Body of pancreas (tissue), 4 donors: ENCODE data around the gene RPL3. TPM values are rescaled to one million over a fixed set of nuclear protein-coding genes. Genes with fewer than 3 reads are reported as not detected.
"Not testable (repeated sequence)": the region's sequence is repeated elsewhere in the genome, so short reads cannot be mapped to it uniquely, and the experiment has no call there.

Experiments used
- ATAC-seq: fragments of 150-250 bp; one replicate; pipeline ENCODE4 v1.9.1; 2016
- DNase-seq, 4 donors: peaks; one replicate each; pipeline ENCODE4 v3.0.0-alpha.2; 2019
- H3K27ac ChIP-seq, 4 donors: fragments of 200-600 bp; sonication (generic); 1 replicate in 3 of 4; 2 replicates in 1 of 4; pipeline versions ENCODE4 v1.5.1 to v1.6.1; 2016 to 2019; ENCODE audit warnings: mild to moderate bottlenecking in 1 of 4, mixed read lengths in 1 of 4, moderate library complexity in 1 of 4
- H3K27me3 ChIP-seq, 2 donors: fragments of 200-600 bp; sonication (generic); one replicate each; pipeline ENCODE4 v1.6.0; 2016; ENCODE audit warnings: mild to moderate bottlenecking in 1 of 2
- H3K36me3 ChIP-seq, 2 donors: fragments of 200-600 bp; sonication (generic); replicated peaks in 1 of 2; 2 replicates each; pipeline ENCODE4 v1.5.1; 2016; ENCODE audit warnings: low read depth in 2 of 2; ENCODE audit not compliant: insufficient read depth in 1 of 2
- H3K4me1 ChIP-seq: fragments of 200-600 bp; sonication (generic); one replicate; pipeline ENCODE4 v1.6.0; 2016
- H3K4me3 ChIP-seq, 2 donors: fragments of 200-600 bp; sonication (generic); 1 replicate in 1 of 2; 2 replicates in 1 of 2; pipeline ENCODE4 v1.5.1; 2016 to 2019
- H3K9me3 ChIP-seq, 3 donors: fragments of 200-600 bp; sonication (generic); 1 replicate in 2 of 3; 2 replicates in 1 of 3; pipeline ENCODE4 v1.5.1; 2016
- POLR2A ChIP-seq, 3 donors: fragments of 450-650 bp; IDR thresholded peaks; one replicate each; pipeline ENCODE4 v1.6.1; 2016; ENCODE audit warnings: antibody characterized with exemption in 3 of 3, mild to moderate bottlenecking in 2 of 3
- WGBS, 2 donors: methylation state at CpG; one replicate each; pipeline ENCODE4 v1.1.5; 2017; 5-methylcytosine and 5-hydroxymethylcytosine counted together
- intact Hi-C: fragments of 100-400 bp; cut with DNase I; formaldehyde crosslinking; loops from one replicate; pipeline ENCODE4 v1.15.1; 2023
- total RNA-seq, 2 donors: library from RNA; depleted of rRNA; stranded (reverse); fragments of >200 nt; gene quantifications; one replicate each; pipeline ENCODE4 v1.1.0, GENCODE V29; 2016
- TF ChIP-seq, protein P1 (sequence below), 7 experiments: fragments of 450-650 bp in 4 of 7; fragments of 200-600 bp in 3 of 7; sonication (generic) in 3 of 7; IDR thresholded peaks; one replicate each; pipeline ENCODE4 v1.5.1; 2016 to 2019; ENCODE audit warnings: antibody characterized with exemption in 7 of 7

RPL3 gene
- total RNA-seq, 2 donors from 2014 or later, result 1,625 to 1,893 TPM

DNA sequence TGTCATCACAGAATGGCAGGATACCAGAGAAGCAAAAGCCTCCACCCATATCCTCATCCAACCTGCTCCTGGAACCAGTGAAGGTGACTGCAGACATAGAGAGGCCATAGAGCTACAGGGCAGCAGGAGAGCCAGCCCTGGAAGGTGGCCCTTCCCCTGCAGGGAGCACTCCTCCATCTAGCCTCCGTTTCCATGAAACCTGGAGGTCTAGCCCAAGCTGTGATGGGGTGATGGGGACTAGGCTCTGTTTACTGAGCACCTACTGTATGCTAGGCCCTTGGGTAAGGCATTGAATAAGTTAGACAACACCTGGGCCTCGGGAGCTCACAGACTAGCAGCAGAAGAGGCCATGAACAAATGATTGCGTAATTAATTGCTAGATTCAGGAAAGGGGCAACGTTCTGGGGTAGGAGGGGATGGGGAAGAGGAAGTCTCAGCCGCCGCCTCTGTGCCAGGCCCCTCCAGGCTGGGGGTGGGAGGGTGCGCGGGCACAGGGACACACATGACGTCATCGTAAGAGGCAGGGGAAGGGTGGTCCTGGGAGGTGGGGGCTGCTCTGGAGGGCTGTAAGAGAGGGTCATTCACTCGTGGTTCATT is 29.6 kb upstream of the RPL3 start:
- TF ChIP-seq, protein P1, sequence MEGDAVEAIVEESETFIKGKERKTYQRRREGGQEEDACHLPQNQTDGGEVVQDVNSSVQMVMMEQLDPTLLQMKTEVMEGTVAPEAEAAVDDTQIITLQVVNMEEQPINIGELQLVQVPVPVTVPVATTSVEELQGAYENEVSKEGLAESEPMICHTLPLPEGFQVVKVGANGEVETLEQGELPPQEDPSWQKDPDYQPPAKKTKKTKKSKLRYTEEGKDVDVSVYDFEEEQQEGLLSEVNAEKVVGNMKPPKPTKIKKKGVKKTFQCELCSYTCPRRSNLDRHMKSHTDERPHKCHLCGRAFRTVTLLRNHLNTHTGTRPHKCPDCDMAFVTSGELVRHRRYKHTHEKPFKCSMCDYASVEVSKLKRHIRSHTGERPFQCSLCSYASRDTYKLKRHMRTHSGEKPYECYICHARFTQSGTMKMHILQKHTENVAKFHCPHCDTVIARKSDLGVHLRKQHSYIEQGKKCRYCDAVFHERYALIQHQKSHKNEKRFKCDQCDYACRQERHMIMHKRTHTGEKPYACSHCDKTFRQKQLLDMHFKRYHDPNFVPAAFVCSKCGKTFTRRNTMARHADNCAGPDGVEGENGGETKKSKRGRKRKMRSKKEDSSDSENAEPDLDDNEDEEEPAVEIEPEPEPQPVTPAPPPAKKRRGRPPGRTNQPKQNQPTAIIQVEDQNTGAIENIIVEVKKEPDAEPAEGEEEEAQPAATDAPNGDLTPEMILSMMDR (IDR thresholded peaks at IDR 0.05), result no peak
- no peak for TF ChIP-seq POLR2A (IDR thresholded peaks at IDR 0.05)
- WGBS, 2 donors, result 16 to 32% methylated on average over 10 to 11 of the region's 11 CpGs
- H3K4me3 ChIP-seq, result peak overlapping the region in 1 of 2 donors; percentile 0
- ATAC-seq (no peak), DNase-seq (peak in 3 of 4 donors; percentile 24 to 37 (median 29))
- peak overlapping the region in 3 of 4 donors; percentile 23 to 59 (median 58) for H3K27ac ChIP-seq
- intact Hi-C loops, result no loop called here
- no peaks in the 10 kb centered on the region for H3K36me3 ChIP-seq
- H3K9me3 ChIP-seq, result no peaks in the 10 kb centered on the region
- H3K4me1 ChIP-seq, result peaks cover 23% of the 10 kb centered on the region
- H3K27me3 ChIP-seq, result no peaks in the 10 kb centered on the region

DNA sequence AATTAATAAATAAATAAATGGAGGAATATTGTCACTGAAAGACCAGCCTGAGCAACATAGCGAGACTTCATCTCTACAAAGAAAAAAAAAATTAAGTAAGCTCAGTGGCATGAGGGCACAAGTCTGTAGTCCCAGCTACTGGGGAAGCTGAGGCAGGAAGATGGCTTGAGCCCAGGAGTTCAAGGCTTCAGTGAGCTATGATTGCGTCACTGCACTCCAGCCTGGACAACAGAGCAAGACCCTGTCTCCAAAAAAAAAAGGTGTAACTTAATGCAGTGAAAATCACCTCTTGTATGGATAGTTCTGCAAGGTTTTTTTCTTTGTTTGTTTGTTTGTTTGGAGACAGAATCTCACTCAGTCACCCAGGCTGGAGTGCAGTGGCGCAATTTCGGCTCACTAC is 25.8 kb upstream of the RPL3 start:
- H3K27ac ChIP-seq, result no peak overlapping the region
- intact Hi-C loops, result no loop called here
- DNase-seq, result no peak
- ATAC-seq, result no peak
- no peaks in the 10 kb centered on the region for H3K9me3 ChIP-seq
- peaks cover 20% of the 10 kb centered on the region for H3K4me1 ChIP-seq
- H3K36me3 ChIP-seq, result no peaks in the 10 kb centered on the region
- H3K4me3 ChIP-seq, result no peak overlapping the region
- TF ChIP-seq, protein P1 (IDR thresholded peaks at IDR 0.05), result no peak
- no peak for TF ChIP-seq POLR2A (IDR thresholded peaks at IDR 0.05)
- H3K27me3 ChIP-seq, result no peaks in the 10 kb centered on the region
- WGBS, 2 donors, result 86 to 93% methylated on average over 4 of the region's 4 CpGs

DNA sequence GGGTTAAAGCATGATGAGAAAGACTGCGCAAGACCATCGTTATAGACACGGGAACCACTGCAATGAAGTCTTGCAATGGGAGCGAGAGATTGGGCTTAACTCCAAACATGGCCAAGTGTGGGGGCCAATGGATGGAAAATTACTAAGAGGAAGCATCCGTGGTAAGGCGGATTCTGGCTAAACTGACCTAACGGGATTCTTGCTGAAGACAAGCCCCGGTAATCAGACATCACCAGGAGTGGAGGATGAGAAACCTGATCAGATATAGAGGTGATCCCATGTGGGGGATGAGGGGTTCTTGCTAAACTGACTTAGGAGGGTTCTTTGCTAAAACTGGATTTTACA is 24.6 kb upstream of the RPL3 start:
- 72 to 76% methylated on average over 8 of the region's 8 CpGs for WGBS, 2 donors
- no peaks in the 10 kb centered on the region for H3K36me3 ChIP-seq
- peaks cover 15% of the 10 kb centered on the region for H3K4me1 ChIP-seq
- H3K27me3 ChIP-seq, result no peaks in the 10 kb centered on the region
- no peak for ATAC-seq
- no peak for DNase-seq
- H3K9me3 ChIP-seq, result no peaks in the 10 kb centered on the region
- no peak for TF ChIP-seq POLR2A (IDR thresholded peaks at IDR 0.05)
- no peak overlapping the region for H3K27ac ChIP-seq
- H3K4me3 ChIP-seq, result no peak overlapping the region
- intact Hi-C loops, result no loop called here

DNA sequence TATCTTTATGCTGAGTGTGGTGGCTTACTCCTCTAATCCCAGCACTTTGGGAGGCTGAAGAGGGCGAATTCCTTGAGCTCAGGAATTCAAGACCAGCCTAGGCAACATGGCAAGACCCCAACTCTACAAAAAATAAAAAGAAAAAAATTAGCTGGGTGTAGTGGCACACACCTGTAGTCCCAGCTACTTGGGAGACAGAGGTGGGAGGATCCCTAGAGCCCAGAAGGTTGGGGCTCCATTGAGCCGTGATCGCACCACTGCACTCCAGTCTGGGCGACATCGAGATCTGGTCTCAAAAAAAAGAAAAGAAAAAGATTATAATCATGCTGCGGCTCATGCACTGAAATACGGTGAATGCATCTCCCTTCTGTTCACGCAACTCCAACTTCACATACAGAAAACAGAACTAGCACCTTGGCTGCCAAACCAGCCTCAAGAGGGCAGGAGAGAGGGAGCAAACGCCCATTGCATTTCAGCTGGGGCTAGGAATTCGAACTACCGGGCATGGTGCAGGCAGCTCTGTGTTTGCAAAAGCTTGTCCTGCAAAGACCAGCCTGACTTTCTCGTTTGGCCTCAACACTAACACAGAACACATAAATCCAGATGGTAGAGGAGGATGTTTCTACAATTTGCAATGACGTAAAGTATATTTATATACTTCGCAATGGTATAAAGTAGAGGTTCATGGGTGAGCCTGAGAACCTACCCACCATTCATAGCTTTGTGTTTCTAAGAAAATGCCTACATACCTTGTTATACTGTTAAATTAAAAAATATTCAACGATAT is 24.0 kb upstream of the RPL3 start:
- Histone ChIP-seq H3K27me3 (no peaks in the 10 kb centered on the region), H3K27ac (no peak overlapping the region), H3K4me3 (no peak overlapping the region), H3K36me3 (no peaks in the 10 kb centered on the region), H3K9me3 (no peaks in the 10 kb centered on the region), H3K4me1 (peaks cover 11% of the 10 kb centered on the region)
- intact Hi-C loops, result no loop called here
- DNase-seq (peak; percentile 76 to 84 (median 79)), ATAC-seq (peak; percentile 95)
- 20% methylated on average over 15 of the region's 15 CpGs for WGBS, 2 donors
- TF ChIP-seq, protein P1 (IDR thresholded peaks at IDR 0.05), result peak; percentile 68 to 81 (median 77)
- no peak for TF ChIP-seq POLR2A (IDR thresholded peaks at IDR 0.05)

DNA sequence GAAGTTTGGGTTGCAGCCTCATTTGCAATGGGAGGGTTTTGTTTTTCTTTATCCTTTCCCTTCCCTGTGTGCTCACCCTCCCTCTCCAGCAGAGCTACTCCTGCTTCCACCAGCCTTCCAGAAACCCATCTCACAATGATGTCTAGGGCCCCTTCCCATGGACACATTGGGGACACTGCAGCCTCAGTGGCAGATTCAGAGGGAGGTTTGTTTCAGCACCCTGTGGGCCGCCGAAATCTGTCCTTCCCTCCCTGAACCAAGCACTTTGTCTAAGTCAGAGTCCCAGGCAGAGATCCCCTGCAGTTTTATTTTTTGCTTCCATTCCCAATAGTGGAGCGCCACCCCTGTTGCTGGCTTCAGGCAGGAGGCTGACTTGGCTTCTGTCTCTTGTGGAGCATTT is 21.8 kb upstream of the RPL3 start:
- Histone ChIP-seq H3K27me3 (no peaks in the 10 kb centered on the region), H3K36me3 (no peaks in the 10 kb centered on the region), H3K27ac (no peak overlapping the region), H3K4me3 (no peak overlapping the region), H3K9me3 (no peaks in the 10 kb centered on the region), H3K4me1 (peaks cover 22% of the 10 kb centered on the region)
- TF ChIP-seq, protein P1 (IDR thresholded peaks at IDR 0.05), result no peak
- TF ChIP-seq POLR2A (IDR thresholded peaks at IDR 0.05), result no peak
- ATAC-seq (no peak), DNase-seq (no peak)
- 86 to 91% methylated on average over 3 of the region's 3 CpGs for WGBS, 2 donors
- intact Hi-C loops, result no loop called here

DNA sequence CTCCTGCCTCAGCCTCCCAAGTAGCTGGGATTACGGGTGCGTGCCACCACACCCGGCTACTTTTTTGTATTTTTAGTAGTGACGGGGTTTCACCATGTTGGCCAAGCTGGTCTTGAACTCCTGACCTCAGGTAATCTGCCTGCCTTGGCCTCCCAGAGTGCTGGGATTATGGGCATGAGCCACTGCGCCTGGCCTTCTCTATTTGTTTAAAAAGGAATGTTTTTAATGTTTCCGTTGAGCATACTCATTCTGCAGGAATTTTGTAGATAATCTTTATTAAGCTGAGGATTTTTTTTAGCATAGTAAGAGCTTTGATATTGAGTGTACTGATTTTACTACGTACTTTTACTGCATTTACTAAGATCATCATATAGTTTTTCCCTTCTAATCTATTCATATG is 20.4 kb upstream of the RPL3 start:
- H3K27me3 ChIP-seq, H3K9me3 ChIP-seq, H3K4me3 ChIP-seq, H3K27ac ChIP-seq, ATAC-seq, H3K36me3 ChIP-seq, intact Hi-C loops, DNase-seq: not testable (repeated sequence)
- WGBS, 2 donors, result 70 to 75% methylated on average over 7 of the region's 7 CpGs
- peaks cover 35% of the 10 kb centered on the region for H3K4me1 ChIP-seq
